SK-N-SH treated with all-trans-retinoic acid at 6 μM for 48 hours (cell line): Measurements from ENCODE around the gene TXK.

Source experiments
- CREB5 ChIP-seq: fragments of 250-450 bp; sonication (Bioruptor Pico); IDR thresholded peaks from 2 replicates; pipeline ENCODE4 v1.5.1; 2020; ENCODE audit warnings: low read depth, mild to moderate bottlenecking, moderate library complexity
- ESRRG ChIP-seq: fragments of 250-450 bp; sonication (Bioruptor Pico); IDR thresholded peaks from 2 replicates; pipeline ENCODE4 v1.6.1; 2021; ENCODE audit warnings: mild to moderate bottlenecking
- GLIS3 ChIP-seq: fragments of 250-450 bp; sonication (Bioruptor Pico); IDR thresholded peaks from 2 replicates; pipeline ENCODE4 v1.5.0; 2020; ENCODE audit warnings: mild to moderate bottlenecking, moderate library complexity
- ISL1 ChIP-seq: fragments of 250-450 bp; sonication (Bioruptor Pico); IDR thresholded peaks from 2 replicates; pipeline ENCODE4 v2.1.2; 2022; ENCODE audit warnings: mild to moderate bottlenecking, moderate library complexity
- OSR1 ChIP-seq: fragments of 250-450 bp; sonication (Bioruptor Pico); IDR thresholded peaks from 2 replicates; pipeline ENCODE4 v1.8.0; 2022; ENCODE audit warnings: moderate library complexity, mild to moderate bottlenecking, inconsistent platforms
- PATZ1 ChIP-seq: fragments of 250-450 bp; sonication (Bioruptor Pico); IDR thresholded peaks from 2 replicates; pipeline ENCODE4 v1.8.0; 2020; ENCODE audit warnings: mild to moderate bottlenecking, moderate library complexity, borderline replicate concordance
- RARB ChIP-seq: fragments of 250-450 bp; sonication (Bioruptor Pico); IDR thresholded peaks from 2 replicates; pipeline ENCODE4 v1.8.0; 2021; ENCODE audit warnings: mild to moderate bottlenecking, moderate library complexity
- TCF4 ChIP-seq: fragments of 250-450 bp; sonication (Bioruptor Pico); IDR thresholded peaks from 2 replicates; pipeline ENCODE4 v1.8.0; 2021; ENCODE audit warnings: mild to moderate bottlenecking, moderate library complexity, borderline replicate concordance
- TOX ChIP-seq: fragments of 250-450 bp; sonication (Bioruptor Pico); IDR thresholded peaks from 2 replicates; pipeline ENCODE4 v1.8.0; 2021; ENCODE audit warnings: mild to moderate bottlenecking, moderate library complexity, borderline replicate concordance
- ZFP3 ChIP-seq: fragments of 250-450 bp; sonication (Bioruptor Pico); IDR thresholded peaks from 2 replicates; pipeline ENCODE4 v1.5.0; 2020; ENCODE audit warnings: mild to moderate bottlenecking, moderate library complexity
- ZNF565 ChIP-seq: fragments of 450-650 bp; formaldehyde crosslinking; conservative IDR thresholded peaks from 2 replicates; pipeline ENCODE4 v1.5.0; 2020; ENCODE audit warnings: low read depth, mild to moderate bottlenecking, moderate library complexity
- ZNF8 ChIP-seq: fragments of 450-650 bp; formaldehyde crosslinking; IDR thresholded peaks from 2 replicates; pipeline ENCODE4 v1.5.0; 2020; ENCODE audit warnings: mild to moderate bottlenecking, moderate library complexity

GRCh38 chr4:48025005-48025404 lies 109.0 kb downstream of the TXK start:
- no peak for TF ChIP-seq ISL1
- TF ChIP-seq PATZ1 (CRISPR knock-in tag), result no peak
- TF ChIP-seq GLIS3, result no peak
- TF ChIP-seq ZNF565 (CRISPR knock-in tag), result no peak
- TF ChIP-seq OSR1, result no peak
- no peak for TF ChIP-seq RARB (CRISPR knock-in tag)
- no peak for TF ChIP-seq ZNF8
- TF ChIP-seq ESRRG, result no peak
- TF ChIP-seq TOX (CRISPR knock-in tag), result no peak
- no peak for TF ChIP-seq ZFP3 (CRISPR knock-in tag)
- TF ChIP-seq TCF4 (CRISPR knock-in tag), result no peak
- no peak for TF ChIP-seq CREB5 (CRISPR knock-in tag)
